Stimulated activated CD4-positive, alpha-beta T cell treated with anti-CD3 and anti-CD28 coated beads, TNF-alpha, amount 100 ng/mL, for 1 hour (primary cell): ENCODE measurements around the gene C14orf93.

Experiments
- DNase-seq, 3 donors: peaks; one replicate each; pipeline ENCODE4 v3.0.0-alpha.2; 2020; ENCODE audit warnings: low read depth in 3 of 3, low spot score in 1 of 3

C14orf93 gene

GRCh38 chr14:23045419-23046357 is 35.7 kb upstream of the C14orf93 start:
- DNase-seq, result no peak

- no peak for DNase-seq
These were observed 34.9 kb upstream of the C14orf93 start for GRCh38 chr14:23044840-23045239.

GRCh38 chr14:23043754-23044153 is 33.8 kb upstream of the C14orf93 start:
- DNase-seq, result no peak

- no peak for DNase-seq
These were observed 33.2 kb upstream of the C14orf93 start for GRCh38 chr14:23043145-23043544.

GRCh38 chr14:23042162-23042965 is 32.4 kb upstream of the C14orf93 start, which contains the start of gene PSMB11:
TSS of gene PSMB11 (plus strand) at chr14:23042212. CDS start at chr14:23042226, 14 bp downstream.
- DNase-seq, result no peak

- no peak for DNase-seq
These were observed 31.8 kb upstream of the C14orf93 start for GRCh38 chr14:23041729-23042128.

GRCh38 chr14:23040100-23040499 is 30.2 kb upstream of the C14orf93 start:
- no peak for DNase-seq

- no peak for DNase-seq
These were observed 25.6 kb upstream of the C14orf93 start for GRCh38 chr14:23035303-23036144.

GRCh38 chr14:23034498-23035302 is 24.8 kb upstream of the C14orf93 start, which contains the start of gene PSMB5:
TSS of gene PSMB5 (minus strand) at chr14:23034900. CDS start at chr14:23034881, 19 bp downstream.
- peak; percentile 65 to 74 (median 67) for DNase-seq

- no peak for DNase-seq
These were observed 24.0 kb upstream of the C14orf93 start for GRCh38 chr14:23033801-23034497.

- DNase-seq, result no peak
These were observed 23.3 kb upstream of the C14orf93 start for GRCh38 chr14:23033251-23033727.

GRCh38 chr14:23030936-23031335 is 21.0 kb upstream of the C14orf93 start:
- DNase-seq, result no peak

GRCh38 chr14:23028799-23029198 is 18.9 kb upstream of the C14orf93 start:
- DNase-seq, result no peak

- DNase-seq, result no peak
These were observed 15.3 kb upstream of the C14orf93 start for GRCh38 chr14:23025151-23025814.

- no peak for DNase-seq
These were observed 14.7 kb upstream of the C14orf93 start for GRCh38 chr14:23024612-23025075.

GRCh38 chr14:23023795-23024152 is 13.8 kb upstream of the C14orf93 start:
- DNase-seq, result no peak

GRCh38 chr14:23023022-23023794 is 13.3 kb upstream of the C14orf93 start:
- DNase-seq, result no peak

GRCh38 chr14:23021889-23022442 is 12.0 kb upstream of the C14orf93 start:
- DNase-seq, result no peak
